ENCODE data around the gene GFRA1.

DNA sequence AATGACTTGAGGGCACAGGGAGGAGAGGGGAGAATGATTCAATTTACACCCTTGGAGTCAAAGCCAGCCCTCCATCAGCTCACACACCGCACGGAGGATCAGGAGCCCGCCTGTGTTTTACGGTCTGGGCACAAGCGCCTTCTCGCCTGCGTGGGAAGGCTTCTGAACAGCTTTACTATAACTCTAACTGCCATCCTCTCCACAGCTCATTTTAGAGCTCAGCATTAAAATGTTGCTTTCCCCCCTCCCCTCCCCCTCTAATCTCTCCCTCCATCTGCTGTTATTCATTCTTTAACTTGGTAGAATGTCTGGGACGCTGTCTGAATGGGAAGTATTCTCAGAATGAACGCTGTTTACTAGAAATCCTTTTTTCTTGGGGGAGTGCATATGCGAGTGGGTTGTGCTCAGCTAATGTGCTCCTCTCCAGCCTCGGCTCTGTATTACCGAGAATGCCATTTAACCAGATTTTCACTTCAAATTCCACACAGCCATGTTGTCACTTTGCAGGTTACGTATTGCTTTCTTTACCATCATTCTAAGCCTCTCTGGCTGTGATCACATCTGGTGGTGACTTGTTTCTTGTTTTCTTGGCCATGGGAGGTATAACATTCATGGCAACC lies 140.1 kb downstream of the GFRA1 start:
- TF ChIP-seq, protein P1, sequence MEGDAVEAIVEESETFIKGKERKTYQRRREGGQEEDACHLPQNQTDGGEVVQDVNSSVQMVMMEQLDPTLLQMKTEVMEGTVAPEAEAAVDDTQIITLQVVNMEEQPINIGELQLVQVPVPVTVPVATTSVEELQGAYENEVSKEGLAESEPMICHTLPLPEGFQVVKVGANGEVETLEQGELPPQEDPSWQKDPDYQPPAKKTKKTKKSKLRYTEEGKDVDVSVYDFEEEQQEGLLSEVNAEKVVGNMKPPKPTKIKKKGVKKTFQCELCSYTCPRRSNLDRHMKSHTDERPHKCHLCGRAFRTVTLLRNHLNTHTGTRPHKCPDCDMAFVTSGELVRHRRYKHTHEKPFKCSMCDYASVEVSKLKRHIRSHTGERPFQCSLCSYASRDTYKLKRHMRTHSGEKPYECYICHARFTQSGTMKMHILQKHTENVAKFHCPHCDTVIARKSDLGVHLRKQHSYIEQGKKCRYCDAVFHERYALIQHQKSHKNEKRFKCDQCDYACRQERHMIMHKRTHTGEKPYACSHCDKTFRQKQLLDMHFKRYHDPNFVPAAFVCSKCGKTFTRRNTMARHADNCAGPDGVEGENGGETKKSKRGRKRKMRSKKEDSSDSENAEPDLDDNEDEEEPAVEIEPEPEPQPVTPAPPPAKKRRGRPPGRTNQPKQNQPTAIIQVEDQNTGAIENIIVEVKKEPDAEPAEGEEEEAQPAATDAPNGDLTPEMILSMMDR (IDR thresholded peaks at IDR 0.05 in 8 of 11, conservative IDR thresholded peaks at IDR 0.05 in 3 of 11): no peak
- TF ChIP-seq POLR2A (IDR thresholded peaks at IDR 0.05): no peak
- TF ChIP-seq POLR2AphosphoS5 (IDR thresholded peaks at IDR 0.05): no peak

All from spleen (tissue), 7 donors.